ENCODE data around the gene FIZ1.

DNA sequence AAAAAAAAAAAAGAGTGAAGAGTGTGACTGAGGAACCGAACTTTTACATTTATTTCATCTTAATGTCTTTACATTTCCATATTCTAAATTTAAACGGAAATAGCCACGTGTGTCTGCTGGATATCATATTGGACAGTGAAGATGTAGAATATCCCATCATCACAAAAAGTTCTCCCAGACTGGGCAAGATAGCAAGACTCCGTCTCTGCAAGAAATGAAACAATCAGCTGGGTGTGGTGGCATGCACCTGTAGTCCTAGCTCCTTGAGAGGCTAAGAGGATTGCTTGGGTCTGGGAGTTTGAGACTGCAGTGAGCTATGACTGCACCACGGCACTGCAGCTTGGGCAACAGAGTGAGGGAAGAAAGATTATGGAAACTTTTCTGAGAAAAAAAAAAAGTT lies 22.6 kb downstream of the FIZ1 start:
- no peak for TF ChIP-seq CTBP1 (IDR thresholded peaks at IDR 0.05; ENCODE audit: borderline replicate concordance)
- TF ChIP-seq BHLHE40 (IDR thresholded peaks at IDR 0.05; ENCODE audit: borderline replicate concordance): no peak
- no peak for TF ChIP-seq PKNOX1 (IDR thresholded peaks at IDR 0.05)
- TF ChIP-seq FOXK2 (IDR thresholded peaks at IDR 0.05): no peak
- TF ChIP-seq FOXA1 (IDR thresholded peaks at IDR 0.05): no peak
- no peak for TF ChIP-seq ELF4 (IDR thresholded peaks at IDR 0.05)
- no peak for TF ChIP-seq TARDBP (IDR thresholded peaks at IDR 0.05)
- no peak for TF ChIP-seq HDGF (IDR thresholded peaks at IDR 0.05; ENCODE audit: borderline replicate concordance)
- no peak for TF ChIP-seq SP1 (IDR thresholded peaks at IDR 0.05)
- TF ChIP-seq SUZ12 (IDR thresholded peaks at IDR 0.05): no peak

All from HEK293T (cell line).